ENCODE results near the gene LLGL1. TPM values are rescaled to one million over a fixed set of nuclear protein-coding genes. Genes with fewer than 3 reads are reported as not detected.

LLGL1 gene
- total RNA-seq, 1 experiment from 2014 or later = 44.3 TPM

GRCh38 chr17:18252160-18252559, 26.7 kb downstream of the LLGL1 start:
- TF ChIP-seq TCF7L2 (IDR thresholded peaks at IDR 0.05; ENCODE audit: borderline replicate concordance, extremely low read depth, insufficient read depth, insufficient read length) (no peak), ZFX (IDR thresholded peaks at IDR 0.05) (no peak), SIN3A (IDR thresholded peaks at IDR 0.05; ENCODE audit: low read depth) (no peak), CTCF (IDR thresholded peaks at IDR 0.05 in 2 of 3, conservative IDR thresholded peaks at IDR 0.05 in 1 of 3; ENCODE audit: borderline replicate concordance in 1 of 3, insufficient read depth in 1 of 3, low read depth in 2 of 3, low read length in 2 of 3) (no peak), POLR2A (IDR thresholded peaks at IDR 0.05; ENCODE audit: borderline replicate concordance, extremely low read depth, insufficient read depth, insufficient read length) (no peak), REST (IDR thresholded peaks at IDR 0.05; ENCODE audit: low read depth) (no peak), ATF3 (IDR thresholded peaks at IDR 0.05) (no peak), EZH2 (IDR thresholded peaks at IDR 0.05) (no peak), EGR1 (IDR thresholded peaks at IDR 0.05; ENCODE audit: low read depth) (no peak), ELF1 (IDR thresholded peaks at IDR 0.05; ENCODE audit: borderline replicate concordance, low read depth) (no peak), CEBPB (IDR thresholded peaks at IDR 0.05; ENCODE audit: low read depth) (no peak), FOSL1 (IDR thresholded peaks at IDR 0.05; ENCODE audit: low read depth) (no peak), EZH2phosphoT487 (IDR thresholded peaks at IDR 0.05; ENCODE audit: borderline replicate concordance) (no peak), MAX (IDR thresholded peaks at IDR 0.05) (no peak), ZBTB33 (IDR thresholded peaks at IDR 0.05; ENCODE audit: extremely low read depth, insufficient replicate concordance, low read length) (no peak), JUND (IDR thresholded peaks at IDR 0.05) (no peak)
- POLR2A ChIA-PET = no interaction called here
- CTCF ChIA-PET = no interaction called here

More at GRCh38 chr17:18252160-18252559, 26.7 kb downstream of the LLGL1 start:
- Histone ChIP-seq H2AFZ (ENCODE audit: low read depth, low read length, poor library complexity, severe bottlenecking) (no peak overlapping the region), H3K27ac (ENCODE audit: low read depth, low read length) (no peak overlapping the region), H4K20me1 (ENCODE audit: insufficient read depth) (peaks cover 6% of the 10 kb centered on the region; the same call in 1 of the 2 replicates), H3K36me3 (ENCODE audit: control insufficient read depth in 1 of 2, insufficient read depth in 2 of 2, low read length in 2 of 2) (peaks cover 15 to 56% of the 10 kb centered on the region in 2 experiments), H3K4me2 (ENCODE audit: low read length) (no peak overlapping the region), H3K4me1 (ENCODE audit: control insufficient read depth in 1 of 2, insufficient read depth in 2 of 2, low read length in 2 of 2) (peaks cover 6 to 16% of the 10 kb centered on the region in 2 experiments; a peak in 3 of 4 replicates), H3K79me2 (ENCODE audit: insufficient read depth, low read length) (peaks cover 26% of the 10 kb centered on the region), H3K9ac (ENCODE audit: low read length) (no peak overlapping the region), H3K9me2 (ENCODE audit: insufficient read depth) (no peaks in the 10 kb centered on the region), H3K27me3 (ENCODE audit: insufficient read depth, low read length) (no peaks in the 10 kb centered on the region), H3K9me3 (ENCODE audit: control insufficient read depth in 1 of 2, insufficient read depth in 1 of 2, low read depth in 1 of 2, low read length in 2 of 2) (no peaks in the 10 kb centered on the region), H3K4me3 (replicated peaks in 1 of 2; ENCODE audit: low read depth in 1 of 2, low read length in 2 of 2) (no peak overlapping the region)
- BruUV-seq (replicated peaks) = no TSS peak
- ATAC-seq = no peak
- no peak for DNase-seq (ENCODE audit: low read depth, low spot score)
- RAD21 ChIA-PET (ENCODE audit: low non-redundant PET in 1 of 2, low total read pairs in 2 of 2, uncharacterized antibody in 2 of 2, unreplicated experiment in 2 of 2) = no interaction called here
- intact Hi-C loops (cut with micrococcal nuclease) = no loop called here
